HEK293 (cell line): ENCODE results near the gene KCNK1.

ENCODE experiments used
- AEBP2 ChIP-seq: fragments of 450-650 bp; formaldehyde crosslinking; IDR thresholded peaks from 2 replicates; pipeline ENCODE4 v1.5.1; 2016; ENCODE audit warnings: missing biosample characterization, missing genetic modification characterization, borderline replicate concordance
- KLF1 ChIP-seq: fragments of 450-650 bp; formaldehyde crosslinking; IDR thresholded peaks from 2 replicates; pipeline ENCODE4 v1.5.1; 2016; ENCODE audit warnings: missing biosample characterization, missing genetic modification characterization
- KLF8 ChIP-seq: fragments of 450-650 bp; formaldehyde crosslinking; IDR thresholded peaks from 2 replicates; pipeline ENCODE4 v1.5.1; 2016; ENCODE audit warnings: missing biosample characterization, missing genetic modification characterization
- MZF1 ChIP-seq: fragments of 450-650 bp; formaldehyde crosslinking; IDR thresholded peaks from 2 replicates; pipeline ENCODE4 v1.5.1; 2017; ENCODE audit warnings: missing biosample characterization, missing genetic modification characterization, borderline replicate concordance
- PBX3 ChIP-seq: sonication (generic); formaldehyde crosslinking; IDR thresholded peaks from 2 replicates; pipeline ENCODE4 v1.8.1; 2022; ENCODE audit warnings: mild to moderate bottlenecking, moderate library complexity, missing genetic modification reagents
- PRDM4 ChIP-seq: fragments of 450-650 bp; formaldehyde crosslinking; IDR thresholded peaks from 2 replicates; pipeline ENCODE4 v1.5.1; 2017; ENCODE audit warnings: missing biosample characterization, missing genetic modification characterization
- TCF7L2 ChIP-seq: IDR thresholded peaks from 2 replicates; pipeline ENCODE4 v1.6.1; 2011; ENCODE audit warnings: low read depth, mild to moderate bottlenecking, inconsistent platforms, low read length, moderate library complexity, borderline replicate concordance
- WT1 ChIP-seq: fragments of 450-650 bp; formaldehyde crosslinking; IDR thresholded peaks from 2 replicates; pipeline ENCODE4 v1.5.1; 2016; ENCODE audit warnings: missing biosample characterization, missing genetic modification characterization
- ZBTB1 ChIP-seq: fragments of 450-650 bp; formaldehyde crosslinking; IDR thresholded peaks from 2 replicates; pipeline ENCODE4 v1.5.1; 2016; ENCODE audit warnings: missing biosample characterization, missing genetic modification characterization
- ZEB2 ChIP-seq: fragments of 450-650 bp; formaldehyde crosslinking; IDR thresholded peaks from 2 replicates; pipeline ENCODE4 v1.5.1; 2016; ENCODE audit warnings: missing biosample characterization, missing genetic modification characterization
- ZNF121 ChIP-seq: fragments of 450-650 bp; formaldehyde crosslinking; IDR thresholded peaks from 2 replicates; pipeline ENCODE4 v1.5.1; 2016; ENCODE audit warnings: missing biosample characterization, missing genetic modification characterization
- ZNF132 ChIP-seq: fragments of 450-650 bp; formaldehyde crosslinking; IDR thresholded peaks from 2 replicates; pipeline ENCODE4 v1.5.1; 2017; ENCODE audit warnings: missing biosample characterization, missing genetic modification characterization, borderline replicate concordance
- ZNF157 ChIP-seq: fragments of 450-650 bp; formaldehyde crosslinking; IDR thresholded peaks from 2 replicates; pipeline ENCODE4 v1.5.1; 2016; ENCODE audit warnings: missing biosample characterization, missing genetic modification characterization
- ZNF175 ChIP-seq: fragments of 450-650 bp; formaldehyde crosslinking; IDR thresholded peaks from 2 replicates; pipeline ENCODE4 v1.5.1; 2016; ENCODE audit warnings: missing biosample characterization, missing genetic modification characterization
- ZNF266 ChIP-seq: fragments of 450-650 bp; formaldehyde crosslinking; IDR thresholded peaks from 2 replicates; pipeline ENCODE4 v1.5.1; 2016; ENCODE audit warnings: missing biosample characterization, missing genetic modification characterization, low read depth
- ZNF280D ChIP-seq: fragments of 450-650 bp; formaldehyde crosslinking; IDR thresholded peaks from 2 replicates; pipeline ENCODE4 v1.5.1; 2016; ENCODE audit warnings: missing biosample characterization, missing genetic modification characterization
- ZNF324 ChIP-seq: fragments of 450-650 bp; formaldehyde crosslinking; IDR thresholded peaks from 2 replicates; pipeline ENCODE4 v1.5.1; 2016; ENCODE audit warnings: missing biosample characterization, missing genetic modification characterization
- ZNF341 ChIP-seq: fragments of 450-650 bp; formaldehyde crosslinking; IDR thresholded peaks from 2 replicates; pipeline ENCODE4; 2016; ENCODE audit warnings: low read depth, missing biosample characterization, missing genetic modification characterization
- ZNF37A ChIP-seq: fragments of 450-650 bp; IDR thresholded peaks from 2 replicates; pipeline ENCODE4 v1.5.1; 2018; ENCODE audit warnings: missing biosample characterization, missing genetic modification characterization
- ZNF48 ChIP-seq: fragments of 450-650 bp; formaldehyde crosslinking; IDR thresholded peaks from 2 replicates; pipeline ENCODE4 v1.5.1; 2016; ENCODE audit warnings: missing biosample characterization, missing genetic modification characterization
- ZNF555 ChIP-seq: fragments of 450-650 bp; formaldehyde crosslinking; conservative IDR thresholded peaks from 2 replicates; pipeline ENCODE4 v1.5.1; 2017; ENCODE audit warnings: missing biosample characterization, mild to moderate bottlenecking, missing genetic modification characterization, inconsistent platforms
- ZNF558 ChIP-seq: fragments of 450-650 bp; formaldehyde crosslinking; IDR thresholded peaks from 2 replicates; pipeline ENCODE4 v1.5.1; 2016; ENCODE audit warnings: missing biosample characterization, missing genetic modification characterization
- ZNF596 ChIP-seq: fragments of 450-650 bp; IDR thresholded peaks from 2 replicates; pipeline ENCODE4 v1.5.0; 2018; ENCODE audit warnings: missing biosample characterization, mild to moderate bottlenecking, missing genetic modification characterization, moderate library complexity
- ZNF621 ChIP-seq: fragments of 450-650 bp; formaldehyde crosslinking; IDR thresholded peaks from 2 replicates; pipeline ENCODE4 v1.5.1; 2017; ENCODE audit warnings: missing biosample characterization, missing genetic modification characterization
- ZNF654 ChIP-seq: fragments of 450-650 bp; formaldehyde crosslinking; IDR thresholded peaks from 2 replicates; pipeline ENCODE4 v1.5.1; 2016; ENCODE audit warnings: low read depth, missing biosample characterization, missing genetic modification characterization
- TF ChIP-seq, protein P1 (sequence below): fragments of 450-650 bp; formaldehyde crosslinking; IDR thresholded peaks from 2 replicates; pipeline ENCODE4 v1.5.1; 2016; ENCODE audit warnings: missing biosample characterization, missing genetic modification characterization
- TF ChIP-seq, protein P2 (sequence below): fragments of 450-650 bp; formaldehyde crosslinking; IDR thresholded peaks from 2 replicates; pipeline ENCODE4 v1.5.1; 2016; ENCODE audit warnings: missing biosample characterization, missing genetic modification characterization, low read depth
- TF ChIP-seq, protein P3 (sequence below): fragments of 450-650 bp; formaldehyde crosslinking; IDR thresholded peaks from 2 replicates; pipeline ENCODE4 v1.5.1; 2016; ENCODE audit warnings: missing biosample characterization, missing genetic modification characterization

KCNK1 gene

GRCh38 chr1:233707153-233707879, 93.4 kb downstream of the KCNK1 start (continued):
- TF ChIP-seq, protein P1, sequence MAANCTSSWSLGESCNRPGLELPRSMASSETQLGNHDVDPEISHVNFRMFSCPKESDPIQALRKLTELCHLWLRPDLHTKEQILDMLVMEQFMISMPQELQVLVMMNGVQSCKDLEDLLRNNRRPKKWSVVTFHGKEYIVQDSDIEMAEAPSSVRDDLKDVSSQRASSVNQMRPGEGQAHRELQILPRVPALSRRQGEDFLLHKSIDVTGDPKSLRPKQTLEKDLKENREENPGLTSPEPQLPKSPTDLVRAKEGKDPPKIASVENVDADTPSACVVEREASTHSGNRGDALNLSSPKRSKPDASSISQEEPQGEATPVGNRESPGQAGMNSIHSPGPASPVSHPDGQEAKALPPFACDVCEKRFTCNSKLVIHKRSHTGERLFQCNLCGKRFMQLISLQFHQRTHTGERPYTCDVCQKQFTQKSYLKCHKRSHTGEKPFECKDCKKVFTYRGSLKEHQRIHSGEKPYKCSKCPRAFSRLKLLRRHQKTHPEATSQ (tag by site-specific recombination): no peak
- no peak for TF ChIP-seq ZNF596
- TF ChIP-seq ZBTB1: no peak; the same call in 1 of the 2 replicates
- TF ChIP-seq ZNF48: no peak
- no peak for TF ChIP-seq ZNF175 (tag by site-specific recombination)
- no peak for TF ChIP-seq ZNF266 (tag by site-specific recombination)
- no peak for TF ChIP-seq ZNF621 (tag by site-specific recombination)
- TF ChIP-seq KLF1 (tag by site-specific recombination): no peak
- peak; percentile 78 for TF ChIP-seq WT1 (tag by site-specific recombination)
- TF ChIP-seq PRDM4 (tag by site-specific recombination): no peak
- TF ChIP-seq TCF7L2: no peak
- no peak for TF ChIP-seq ZNF341 (tag by site-specific recombination)
- peak; percentile 80 for TF ChIP-seq ZNF324
- TF ChIP-seq, protein P2, sequence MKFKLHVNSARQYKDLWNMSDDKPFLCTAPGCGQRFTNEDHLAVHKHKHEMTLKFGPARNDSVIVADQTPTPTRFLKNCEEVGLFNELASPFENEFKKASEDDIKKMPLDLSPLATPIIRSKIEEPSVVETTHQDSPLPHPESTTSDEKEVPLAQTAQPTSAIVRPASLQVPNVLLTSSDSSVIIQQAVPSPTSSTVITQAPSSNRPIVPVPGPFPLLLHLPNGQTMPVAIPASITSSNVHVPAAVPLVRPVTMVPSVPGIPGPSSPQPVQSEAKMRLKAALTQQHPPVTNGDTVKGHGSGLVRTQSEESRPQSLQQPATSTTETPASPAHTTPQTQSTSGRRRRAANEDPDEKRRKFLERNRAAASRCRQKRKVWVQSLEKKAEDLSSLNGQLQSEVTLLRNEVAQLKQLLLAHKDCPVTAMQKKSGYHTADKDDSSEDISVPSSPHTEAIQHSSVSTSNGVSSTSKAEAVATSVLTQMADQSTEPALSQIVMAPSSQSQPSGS (tag by site-specific recombination): no peak
- peak; percentile 48; the same call in 1 of the 2 replicates for TF ChIP-seq ZNF558 (tag by site-specific recombination)
- peak; percentile 98 for TF ChIP-seq ZEB2 (tag by site-specific recombination)
- TF ChIP-seq AEBP2 (tag by site-specific recombination): no peak
- TF ChIP-seq ZNF121 (tag by site-specific recombination): no peak
- no peak for TF ChIP-seq ZNF555 (tag by site-specific recombination)
- TF ChIP-seq, protein P3, sequence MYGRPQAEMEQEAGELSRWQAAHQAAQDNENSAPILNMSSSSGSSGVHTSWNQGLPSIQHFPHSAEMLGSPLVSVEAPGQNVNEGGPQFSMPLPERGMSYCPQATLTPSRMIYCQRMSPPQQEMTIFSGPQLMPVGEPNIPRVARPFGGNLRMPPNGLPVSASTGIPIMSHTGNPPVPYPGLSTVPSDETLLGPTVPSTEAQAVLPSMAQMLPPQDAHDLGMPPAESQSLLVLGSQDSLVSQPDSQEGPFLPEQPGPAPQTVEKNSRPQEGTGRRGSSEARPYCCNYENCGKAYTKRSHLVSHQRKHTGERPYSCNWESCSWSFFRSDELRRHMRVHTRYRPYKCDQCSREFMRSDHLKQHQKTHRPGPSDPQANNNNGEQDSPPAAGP (tag by site-specific recombination): 0 out of 2 replicates have a peak, but pooled peaks have one; percentile 31
- TF ChIP-seq ZNF654 (tag by site-specific recombination): no peak
- peak; percentile 80 for TF ChIP-seq KLF8 (tag by site-specific recombination)
- TF ChIP-seq PBX3: no peak
- TF ChIP-seq MZF1: no peak
- no peak for TF ChIP-seq ZNF132 (tag by site-specific recombination)
- TF ChIP-seq ZNF280D: no peak
- TF ChIP-seq ZNF157 (tag by site-specific recombination): no peak
- no peak for TF ChIP-seq ZNF37A (tag by site-specific recombination)
